Measurements from ENCODE around the gene ZNF208. TPM values are rescaled to one million over a fixed set of nuclear protein-coding genes. Genes with fewer than 3 reads are reported as not detected.

ZNF208 gene
- total RNA-seq, 3 donors from 2014 or later (not counting 1 experiment from before 2014, with no cell fraction given) = 0.98 to 1.9 (median 1.2) TPM

DNA sequence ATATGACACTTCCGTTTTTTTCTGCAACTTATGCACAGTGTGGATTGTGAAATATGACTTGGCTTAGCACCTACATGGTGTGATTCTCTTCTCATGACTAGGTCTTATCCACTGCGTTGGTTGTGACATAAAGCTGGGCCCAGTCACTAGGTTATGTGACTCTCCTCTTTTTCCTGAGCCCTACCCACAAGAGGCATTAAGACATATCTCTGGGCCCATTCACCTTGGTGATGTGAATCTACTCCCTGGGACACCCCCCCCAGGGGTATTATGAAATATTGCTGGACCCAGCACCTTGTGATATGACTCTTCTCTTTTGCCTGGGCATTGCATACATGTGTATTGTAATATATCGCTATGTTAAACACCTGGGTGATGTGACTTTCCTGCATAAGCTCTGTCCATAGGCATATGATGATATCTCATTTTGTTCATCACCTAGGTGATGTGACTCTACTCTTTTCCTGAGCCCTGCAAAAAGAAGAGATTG, 89.0 kb downstream of the ZNF208 start:
- H3K4me3 ChIP-seq (ENCODE audit: low read length) = no peak overlapping the region
- H3K27ac Mint-ChIP-seq = no peak overlapping the region
- intact Hi-C loops (cut with micrococcal nuclease) = no loop called here

DNA sequence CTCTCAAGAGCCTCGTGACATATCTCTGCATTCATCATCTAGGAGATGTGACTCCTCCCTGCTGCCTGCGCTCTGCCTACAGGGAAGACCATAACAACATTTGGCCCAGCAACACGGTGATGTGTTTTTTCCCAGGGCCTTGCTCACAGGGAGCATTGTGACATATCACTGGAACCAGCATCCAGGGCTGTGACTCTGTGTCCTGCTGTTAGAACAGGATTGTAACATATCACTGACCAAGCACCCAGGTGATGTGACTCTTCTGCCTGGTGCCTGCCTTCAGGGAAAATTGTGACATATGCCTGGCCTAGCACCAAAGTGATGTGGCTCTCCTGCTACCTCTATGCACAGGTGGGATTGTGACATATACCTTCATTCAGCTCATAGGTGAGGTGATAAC, 95.3 kb downstream of the ZNF208 start:
- no peaks in the 10 kb centered on the region for H3K36me3 Mint-ChIP-seq
- no peaks in the 10 kb centered on the region for H3K4me1 Mint-ChIP-seq
- TF ChIP-seq, protein P1, sequence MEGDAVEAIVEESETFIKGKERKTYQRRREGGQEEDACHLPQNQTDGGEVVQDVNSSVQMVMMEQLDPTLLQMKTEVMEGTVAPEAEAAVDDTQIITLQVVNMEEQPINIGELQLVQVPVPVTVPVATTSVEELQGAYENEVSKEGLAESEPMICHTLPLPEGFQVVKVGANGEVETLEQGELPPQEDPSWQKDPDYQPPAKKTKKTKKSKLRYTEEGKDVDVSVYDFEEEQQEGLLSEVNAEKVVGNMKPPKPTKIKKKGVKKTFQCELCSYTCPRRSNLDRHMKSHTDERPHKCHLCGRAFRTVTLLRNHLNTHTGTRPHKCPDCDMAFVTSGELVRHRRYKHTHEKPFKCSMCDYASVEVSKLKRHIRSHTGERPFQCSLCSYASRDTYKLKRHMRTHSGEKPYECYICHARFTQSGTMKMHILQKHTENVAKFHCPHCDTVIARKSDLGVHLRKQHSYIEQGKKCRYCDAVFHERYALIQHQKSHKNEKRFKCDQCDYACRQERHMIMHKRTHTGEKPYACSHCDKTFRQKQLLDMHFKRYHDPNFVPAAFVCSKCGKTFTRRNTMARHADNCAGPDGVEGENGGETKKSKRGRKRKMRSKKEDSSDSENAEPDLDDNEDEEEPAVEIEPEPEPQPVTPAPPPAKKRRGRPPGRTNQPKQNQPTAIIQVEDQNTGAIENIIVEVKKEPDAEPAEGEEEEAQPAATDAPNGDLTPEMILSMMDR (IDR thresholded peaks at IDR 0.05) = no peak
- Histone ChIP-seq H3K36me3 (ENCODE audit: control insufficient read depth, insufficient read depth, low read length) (no peaks in the 10 kb centered on the region), H3K4me3 (ENCODE audit: low read length) (no peak overlapping the region), H3K9me3 (ENCODE audit: control insufficient read depth, insufficient read depth, low read length) (no peaks in the 10 kb centered on the region), H3K27ac (ENCODE audit: low read length) (no peak overlapping the region), H3K27me3 (ENCODE audit: control insufficient read depth, insufficient read depth, low read length) (no peaks in the 10 kb centered on the region), H3K4me1 (ENCODE audit: control insufficient read depth, insufficient read depth, low read length) (no peaks in the 10 kb centered on the region)
- WGBS (ENCODE audit: insufficient coverage) = 45% methylated on average over 3 of the region's 3 CpGs
- H3K9me3 Mint-ChIP-seq = peaks cover 12 to 37% of the 10 kb centered on the region in 2 donors
- H3K27me3 Mint-ChIP-seq (ENCODE audit: low read depth in 2 of 2) = no peaks in the 10 kb centered on the region
- DNase-seq = no peak
- no peak overlapping the region for H3K4me3 Mint-ChIP-seq
- no peak overlapping the region for H3K27ac Mint-ChIP-seq
- ATAC-seq = no peak
- intact Hi-C loops (cut with micrococcal nuclease) = no loop called here

More for the DNA sequence above, 89.0 kb downstream of the ZNF208 start:
- no peaks in the 10 kb centered on the region for H3K4me1 Mint-ChIP-seq
- WGBS (ENCODE audit: insufficient coverage) = 84% methylated on average over 3 of the region's 3 CpGs
- TF ChIP-seq, protein P1 (IDR thresholded peaks at IDR 0.05) = no peak
- H3K4me3 Mint-ChIP-seq = no peak overlapping the region
- no peaks in the 10 kb centered on the region for H3K27me3 Mint-ChIP-seq (ENCODE audit: low read depth in 2 of 2)
- H3K36me3 ChIP-seq (ENCODE audit: control insufficient read depth, insufficient read depth, low read length) = no peaks in the 10 kb centered on the region
- H3K27me3 ChIP-seq (ENCODE audit: control insufficient read depth, insufficient read depth, low read length) = no peaks in the 10 kb centered on the region
- peaks cover 10 to 28% of the 10 kb centered on the region in 2 donors for H3K9me3 Mint-ChIP-seq
- H3K9me3 ChIP-seq (ENCODE audit: control insufficient read depth, insufficient read depth, low read length) = peaks cover 3% of the 10 kb centered on the region
- H3K36me3 Mint-ChIP-seq = peaks cover 18% of the 10 kb centered on the region
- H3K4me1 ChIP-seq (ENCODE audit: control insufficient read depth, insufficient read depth, low read length) = no peaks in the 10 kb centered on the region
- no peak for DNase-seq
- H3K27ac ChIP-seq (ENCODE audit: low read length) = no peak overlapping the region
- ATAC-seq = peak in 1 of 3 donors; percentile 7

DNA sequence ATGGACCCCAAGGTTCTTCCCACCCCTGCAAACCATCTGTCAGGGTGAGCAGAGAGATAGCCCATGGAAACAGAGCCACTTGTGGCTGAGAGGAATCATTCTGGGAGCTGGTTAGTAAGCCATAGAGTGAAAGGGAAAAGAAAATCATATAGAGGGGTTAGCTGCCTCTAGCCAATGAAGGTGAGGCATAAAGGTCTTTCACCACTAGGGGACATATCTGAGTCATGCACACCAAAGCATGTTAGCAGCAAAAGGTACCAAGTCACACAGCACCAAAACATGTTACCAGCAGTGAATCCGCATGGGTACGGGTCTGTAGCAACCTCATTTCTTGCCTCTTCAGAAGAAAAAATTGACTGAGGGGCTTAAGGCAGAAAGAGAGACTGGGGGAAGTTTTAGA, 98.1 kb downstream of the ZNF208 start:
- Mint-ChIP-seq H3K4me1 (no peaks in the 10 kb centered on the region), H3K27ac (no peak overlapping the region), H3K4me3 (no peak overlapping the region), H3K36me3 (no peaks in the 10 kb centered on the region), H3K9me3 (peaks cover 7 to 28% of the 10 kb centered on the region in 2 donors), H3K27me3 (ENCODE audit: low read depth in 2 of 2) (no peaks in the 10 kb centered on the region)
- DNase-seq = no peak
- no peak for ATAC-seq
- Histone ChIP-seq H3K4me1 (ENCODE audit: control insufficient read depth, insufficient read depth, low read length) (no peaks in the 10 kb centered on the region), H3K27ac (ENCODE audit: low read length) (no peak overlapping the region), H3K9me3 (ENCODE audit: control insufficient read depth, insufficient read depth, low read length) (no peaks in the 10 kb centered on the region), H3K27me3 (ENCODE audit: control insufficient read depth, insufficient read depth, low read length) (no peaks in the 10 kb centered on the region), H3K4me3 (ENCODE audit: low read length) (no peak overlapping the region), H3K36me3 (ENCODE audit: control insufficient read depth, insufficient read depth, low read length) (no peaks in the 10 kb centered on the region)
- 97% methylated on average over 2 of the region's 2 CpGs for WGBS (ENCODE audit: insufficient coverage)
- TF ChIP-seq, protein P1 (IDR thresholded peaks at IDR 0.05) = no peak
- intact Hi-C loops (cut with micrococcal nuclease) = no loop called here

DNA sequence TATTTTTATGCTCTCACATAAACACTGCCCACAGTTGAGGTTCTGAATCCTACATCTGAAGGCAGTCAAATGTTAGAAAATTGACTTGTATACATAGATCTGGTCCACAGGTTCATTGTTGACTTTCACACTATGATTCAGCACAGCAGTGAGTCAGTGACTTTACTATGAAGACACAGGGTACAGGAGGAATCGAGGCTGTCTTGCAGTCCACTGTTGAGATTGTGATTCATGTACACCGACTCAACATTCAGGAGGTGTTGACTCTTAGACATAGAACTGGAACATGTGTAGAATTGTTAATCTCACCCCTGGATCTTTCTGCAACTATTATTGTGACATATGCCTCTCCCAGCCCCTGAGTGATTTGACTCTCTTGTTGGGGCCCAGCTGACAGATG, 100.4 kb downstream of the ZNF208 start:
- H3K4me3 Mint-ChIP-seq = no peak overlapping the region
- H3K36me3 ChIP-seq (ENCODE audit: control insufficient read depth, insufficient read depth, low read length) = no peaks in the 10 kb centered on the region
- TF ChIP-seq, protein P1 (IDR thresholded peaks at IDR 0.05) = no peak
- no peaks in the 10 kb centered on the region for H3K27me3 Mint-ChIP-seq (ENCODE audit: low read depth in 2 of 2)
- no peak overlapping the region for H3K27ac Mint-ChIP-seq
- H3K27ac ChIP-seq (ENCODE audit: low read length) = no peak overlapping the region
- no peaks in the 10 kb centered on the region for H3K4me1 Mint-ChIP-seq
- WGBS (ENCODE audit: insufficient coverage) = 82% methylated on average over 2 of the region's 2 CpGs
- H3K4me1 ChIP-seq (ENCODE audit: control insufficient read depth, insufficient read depth, low read length) = no peaks in the 10 kb centered on the region
- intact Hi-C loops (cut with micrococcal nuclease) = no loop called here
- H3K4me3 ChIP-seq (ENCODE audit: low read length) = no peak overlapping the region
- peaks cover 9 to 26% of the 10 kb centered on the region in 2 donors for H3K9me3 Mint-ChIP-seq
- DNase-seq (no peak), ATAC-seq (no peak)
- H3K27me3 ChIP-seq (ENCODE audit: control insufficient read depth, insufficient read depth, low read length) = no peaks in the 10 kb centered on the region
- H3K9me3 ChIP-seq (ENCODE audit: control insufficient read depth, insufficient read depth, low read length) = no peaks in the 10 kb centered on the region
- no peaks in the 10 kb centered on the region for H3K36me3 Mint-ChIP-seq
